Glomerular visceral epithelial cell (primary cell): ENCODE measurements around the gene TMEM179.
A peak's percentile ranks its signal among the peaks of the same experiment; 100 is the strongest.
"Not testable (repeated sequence)": the region's sequence is repeated elsewhere in the genome, so short reads cannot be mapped to it uniquely, and the experiment has no call there.

ENCODE experiments used
- DNase-seq: peaks from one replicate; pipeline ENCODE4 v3.0.0-alpha.2; 2016; ENCODE audit errors: extremely low spot score

TMEM179 gene

DNA sequence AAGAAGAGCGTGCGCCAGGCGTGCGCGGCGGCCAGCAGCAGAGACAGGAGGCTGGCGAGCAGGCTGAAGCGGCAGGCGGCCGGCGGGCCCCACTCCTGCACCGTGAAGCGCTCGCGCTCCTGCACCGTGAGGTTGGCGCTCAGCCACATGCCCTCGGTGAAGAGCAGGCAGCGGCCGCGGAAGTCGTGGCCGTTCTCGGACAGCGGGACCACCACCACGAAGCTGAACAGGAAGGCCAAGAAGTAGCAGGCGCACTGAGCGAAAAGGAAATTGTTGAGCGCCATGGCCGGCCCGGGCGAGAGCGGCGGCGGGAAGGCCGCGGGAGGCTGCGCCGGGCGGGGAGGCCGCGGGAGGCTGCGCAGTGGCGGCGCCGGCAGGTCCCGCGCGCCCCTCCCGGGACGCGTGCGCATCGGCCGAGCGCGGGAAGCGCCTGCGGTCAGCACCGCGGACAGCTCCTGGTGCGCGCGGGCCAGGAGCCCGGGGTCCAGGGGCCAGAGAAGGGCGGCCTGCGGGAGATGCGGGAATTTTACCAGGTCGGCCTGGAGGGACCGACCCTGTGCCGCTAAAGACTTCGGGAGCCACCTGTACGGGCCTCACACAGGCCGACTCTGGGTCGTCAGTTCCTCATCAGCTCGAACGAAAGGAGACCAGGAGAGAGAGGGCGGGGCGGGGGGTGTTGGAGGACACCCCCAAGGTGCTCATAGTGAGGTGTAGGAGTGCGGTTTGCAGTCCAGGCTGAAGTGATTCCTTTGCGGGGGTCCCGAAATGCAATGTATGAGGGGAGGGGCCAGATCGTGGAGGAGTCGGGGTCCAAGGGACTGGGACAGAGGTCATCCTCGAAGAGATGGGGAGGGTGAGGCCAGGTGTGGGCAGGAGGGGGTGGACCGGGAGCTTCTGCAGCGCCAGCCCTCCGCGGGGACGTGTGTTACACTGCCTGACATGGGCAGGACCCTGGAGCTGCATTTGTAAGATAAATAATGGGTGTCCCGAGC is at the start of gene TMEM179:
TMEM179 (minus strand) TSS at position 315 of the 992 bp plus-strand sequence; CDS start at position 284, 31 bp downstream.
- DNase-seq, result peak; percentile 18

GRCh38 chr14:104654119-104654518 is 49.5 kb upstream of the TMEM179 start:
- no peak for DNase-seq

GRCh38 chr14:104653130-104653920 is 48.8 kb upstream of the TMEM179 start:
- not testable (repeated sequence) for DNase-seq

DNA sequence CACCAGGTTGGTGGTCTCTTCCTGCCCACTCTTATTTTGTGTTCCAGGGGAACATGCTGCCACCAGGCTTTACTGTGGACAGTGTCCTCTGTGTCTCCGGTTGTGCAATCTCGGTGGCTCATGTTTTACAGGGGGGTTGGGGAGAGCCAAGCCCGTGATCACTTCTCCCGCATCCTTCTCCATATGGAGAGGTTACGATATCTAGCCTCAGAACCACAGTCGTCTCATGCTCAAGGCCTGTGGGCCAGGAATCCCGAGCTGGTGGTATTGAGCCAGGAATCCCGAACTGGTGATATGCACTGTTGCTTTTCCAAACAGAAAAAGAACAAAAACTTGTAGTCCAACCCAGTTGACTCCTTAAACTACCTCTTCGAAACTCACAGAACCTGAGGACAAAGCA is 47.8 kb upstream of the TMEM179 start:
- no peak for DNase-seq

GRCh38 chr14:104651876-104652260 is 47.3 kb upstream of the TMEM179 start:
- DNase-seq, result no peak

DNA sequence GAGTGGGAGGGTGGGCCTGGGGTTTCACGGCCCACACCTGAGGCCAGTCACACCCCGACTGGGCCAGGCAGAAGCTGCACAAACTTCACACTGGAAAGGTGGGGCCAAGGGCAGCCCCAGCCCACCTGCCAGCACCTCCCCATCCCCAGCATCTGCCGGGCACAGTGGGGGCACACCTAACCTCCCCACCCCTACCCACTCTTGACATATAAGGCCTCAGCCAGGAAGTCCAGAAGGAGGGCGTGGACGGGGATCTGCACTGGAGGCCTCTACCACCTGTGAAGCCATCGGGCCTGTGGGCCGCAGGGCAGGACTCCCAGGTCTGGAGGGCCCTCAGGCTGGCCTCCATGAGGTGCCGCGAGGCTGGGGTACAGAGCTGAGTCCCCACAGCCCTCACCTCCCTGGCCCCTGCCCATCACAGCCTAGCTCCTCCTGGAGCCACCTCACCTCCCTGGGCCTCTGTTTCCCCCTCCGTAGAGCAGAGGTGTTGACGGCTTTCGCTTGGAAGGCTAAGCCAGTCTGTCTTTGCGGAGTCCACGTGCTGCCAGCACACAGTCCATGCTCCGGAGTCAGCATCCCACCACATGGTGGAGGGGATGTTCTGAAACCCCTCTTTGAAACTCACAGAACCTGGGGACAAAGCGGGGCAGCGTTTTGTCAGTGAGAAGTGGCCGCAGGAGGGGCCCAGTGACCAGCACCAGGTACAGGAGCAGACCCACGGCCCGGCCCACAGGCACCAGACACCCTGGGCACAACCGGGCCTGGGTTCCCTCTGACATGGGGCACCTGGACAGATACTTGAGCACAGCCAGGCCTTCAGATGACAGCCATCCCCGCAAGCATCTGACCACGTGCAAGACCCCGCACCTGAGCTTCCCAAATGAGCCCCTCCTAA is 46.7 kb upstream of the TMEM179 start:
- DNase-seq, result no peak

DNA sequence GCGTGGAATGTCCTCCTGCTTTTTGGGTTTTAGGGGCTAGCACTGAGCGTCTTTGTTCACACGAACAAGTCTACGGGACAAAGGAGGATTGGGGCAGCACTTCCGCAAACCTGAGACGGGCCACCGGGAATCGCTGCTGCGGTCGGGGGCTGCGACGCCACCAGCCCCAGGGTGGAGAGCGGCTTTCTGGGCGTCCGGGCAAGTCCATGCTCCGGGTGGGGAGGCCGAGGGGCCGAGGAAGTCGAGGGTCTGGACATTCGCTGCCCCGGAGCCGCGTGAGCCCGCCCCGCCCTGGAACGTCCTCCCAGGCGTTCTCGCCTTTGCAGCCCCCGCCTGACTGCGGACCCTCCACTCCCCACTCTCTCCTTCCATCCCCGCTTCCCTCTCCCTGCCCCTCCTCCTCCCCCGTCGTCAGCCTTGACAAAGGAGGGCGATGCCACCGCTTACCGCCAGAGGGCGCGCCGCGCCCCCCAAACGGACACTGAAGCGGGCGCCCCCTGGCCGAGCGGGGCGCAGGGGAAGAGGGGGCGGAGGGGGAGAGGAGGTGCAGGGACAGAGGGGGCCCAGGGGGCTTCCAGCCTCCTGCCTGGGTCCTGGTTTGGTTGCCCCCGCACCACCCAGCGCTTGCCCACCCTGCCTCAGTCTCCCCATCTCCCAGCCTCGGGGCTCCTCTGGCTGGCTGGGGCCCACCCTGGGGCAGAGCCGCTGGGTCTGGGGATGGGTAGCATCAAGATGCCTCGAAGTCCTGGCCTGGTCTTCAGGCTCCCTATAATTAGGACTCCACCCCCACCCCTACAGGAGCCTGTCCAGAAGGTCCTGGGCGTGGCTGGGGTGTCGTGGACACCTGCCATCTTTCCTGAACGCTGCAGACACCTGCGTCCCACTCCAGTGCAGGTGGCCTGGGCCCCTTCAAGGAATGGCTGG is 45.7 kb upstream of the TMEM179 start:
- DNase-seq, result peak; percentile 56

GRCh38 chr14:104647467-104648043 is 43.0 kb upstream of the TMEM179 start:
- DNase-seq, result no peak

DNA sequence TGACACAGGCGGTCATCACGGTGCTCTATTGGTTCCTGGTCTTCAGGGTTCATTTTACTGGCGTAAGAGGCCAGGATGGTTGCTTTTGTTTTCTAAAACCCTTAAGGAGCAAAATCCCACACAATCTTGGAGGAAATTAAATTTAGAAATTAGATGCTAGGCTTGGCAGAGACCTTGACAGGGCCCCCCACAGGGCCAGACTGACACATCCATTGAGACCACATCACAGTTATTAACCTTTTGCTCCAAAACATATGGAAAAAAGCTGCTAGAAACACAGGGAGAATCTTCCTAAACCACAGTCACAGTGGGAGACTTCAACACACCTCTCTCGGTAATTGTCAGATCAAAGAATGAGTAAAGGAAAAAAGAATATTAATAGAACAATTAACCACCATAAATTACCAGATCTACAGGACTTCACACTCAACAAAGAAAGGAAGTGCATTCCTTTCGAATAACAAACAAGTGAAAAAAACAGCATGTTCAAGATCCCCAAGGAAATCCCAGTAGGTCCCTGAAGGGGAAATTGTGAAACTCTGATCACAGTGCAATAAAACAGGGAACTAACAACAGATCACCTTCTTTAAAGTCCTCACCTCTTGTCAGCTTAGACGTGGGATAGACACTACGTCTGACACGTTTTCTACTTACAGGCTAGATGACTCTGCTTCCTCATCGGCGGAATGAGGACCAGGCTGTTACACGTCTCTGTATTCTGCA is 40.2 kb upstream of the TMEM179 start:
- DNase-seq, result no peak

DNA sequence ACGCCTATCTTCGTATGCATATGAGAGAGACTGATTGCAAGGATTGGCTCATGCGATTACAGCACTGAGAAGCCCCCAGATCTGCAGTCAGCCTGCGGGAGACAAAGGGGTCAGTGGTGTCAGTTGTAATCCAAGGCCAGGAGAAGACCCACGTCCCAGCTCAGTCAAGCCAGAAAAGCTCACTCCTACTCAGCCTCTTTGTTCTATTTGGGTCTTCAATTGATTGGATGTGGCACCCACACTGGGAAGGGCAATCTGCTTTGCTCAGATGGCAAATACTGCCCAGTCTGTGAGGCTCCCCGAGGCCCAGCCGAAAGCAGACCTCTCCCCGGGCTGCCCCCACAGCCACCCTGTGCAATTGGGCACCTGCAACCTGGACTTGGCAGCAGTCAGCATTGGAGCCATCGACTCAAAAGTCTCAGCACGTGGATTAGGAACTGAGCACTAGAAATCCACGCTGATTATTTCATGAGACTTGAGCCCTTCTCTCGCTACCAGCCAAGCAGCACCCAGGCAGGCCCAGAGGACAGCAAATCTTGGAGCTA is 39.6 kb upstream of the TMEM179 start:
- no peak for DNase-seq

DNA sequence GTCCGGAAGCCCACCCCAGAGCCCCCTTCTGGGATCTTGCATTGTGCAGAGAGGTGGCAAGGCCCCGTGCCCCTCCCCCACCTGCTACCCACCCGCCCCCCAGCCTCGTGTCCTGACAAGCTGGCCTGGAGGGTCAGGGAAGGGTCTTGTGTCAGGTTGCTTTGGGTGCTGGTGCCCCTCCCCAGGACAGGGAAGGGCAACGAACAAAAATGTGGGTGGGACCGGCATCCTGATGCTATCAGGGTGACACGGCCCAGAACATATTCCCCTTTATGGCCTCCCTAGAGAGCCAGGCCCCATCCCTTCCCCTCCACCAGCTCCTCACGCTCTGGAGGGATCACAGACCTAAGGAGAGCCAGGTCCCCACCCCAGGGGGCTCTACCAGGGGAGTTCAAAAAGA is 38.7 kb upstream of the TMEM179 start:
- no peak for DNase-seq

DNA sequence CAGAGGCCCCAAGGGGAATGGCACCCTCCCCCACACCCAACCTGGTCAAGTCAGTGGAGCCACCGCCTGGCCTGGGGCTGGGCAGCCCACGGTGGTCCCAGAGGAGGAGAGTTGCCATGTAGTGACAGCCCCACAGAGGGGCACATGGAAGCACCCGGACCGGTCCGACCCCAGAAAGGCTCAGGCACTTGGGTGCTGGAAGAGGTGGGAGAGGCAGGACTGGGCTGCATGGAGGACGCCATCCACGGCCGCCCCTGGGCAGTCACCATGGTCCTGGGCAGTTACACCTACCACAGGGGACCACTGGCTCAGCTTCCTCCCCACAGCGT is 37.9 kb upstream of the TMEM179 start:
- no peak for DNase-seq

GRCh38 chr14:104641753-104642539 is 37.4 kb upstream of the TMEM179 start:
- no peak for DNase-seq

- no peak for DNase-seq
Measured at GRCh38 chr14:104640681-104641080, 36.1 kb upstream of the TMEM179 start.

GRCh38 chr14:104639885-104640548 is 35.4 kb upstream of the TMEM179 start:
- peak; percentile 57 for DNase-seq

DNA sequence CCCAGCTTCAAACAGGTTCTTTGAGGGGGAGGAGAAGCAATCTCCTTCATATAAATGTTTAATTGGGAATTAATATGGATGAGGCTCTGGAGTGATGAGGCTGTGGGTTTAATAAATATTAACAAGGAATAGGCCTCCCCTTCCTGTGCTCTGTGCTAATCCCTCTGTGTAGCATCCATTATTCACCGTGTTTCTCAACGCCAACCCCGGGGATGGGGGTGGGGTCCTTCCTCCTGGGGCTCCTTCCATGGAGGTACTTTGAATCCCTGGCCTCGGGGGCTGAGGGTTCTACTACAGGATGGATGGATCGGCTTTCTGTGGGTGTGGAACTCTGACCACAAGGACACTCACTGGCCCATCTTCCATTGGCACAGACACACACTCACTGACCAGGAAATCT is 34.9 kb upstream of the TMEM179 start:
- DNase-seq, result no peak

GRCh38 chr14:104638927-104639450 is 34.4 kb upstream of the TMEM179 start:
- no peak for DNase-seq

DNA sequence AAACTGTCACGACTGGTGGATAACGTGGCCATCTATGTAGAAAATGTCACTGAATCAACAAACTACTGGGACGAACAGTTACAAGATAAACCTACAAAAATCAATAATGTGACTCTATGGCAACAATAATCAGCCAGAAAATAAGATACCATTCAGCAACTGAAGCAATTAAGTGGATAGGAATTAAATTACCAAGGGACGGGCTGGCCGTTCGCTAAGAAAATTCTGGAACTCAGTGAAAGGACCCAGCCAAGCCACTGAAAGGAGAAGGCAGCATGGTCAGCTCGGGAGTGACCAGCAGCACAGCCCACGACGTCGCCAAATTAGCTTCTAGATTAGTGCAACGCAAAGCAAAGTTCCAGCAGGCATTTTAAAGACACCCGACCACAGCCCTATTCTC is 33.6 kb upstream of the TMEM179 start:
- DNase-seq, result no peak
